Measurements from ENCODE around the gene DES. TPM values are rescaled to one million over a fixed set of nuclear protein-coding genes. Genes with fewer than 3 reads are reported as not detected.

The DES gene
- total and polyA plus RNA-seq, 2 donors (not counting 3 experiments of a cell fraction or from before 2014, with no cell fraction given) = not detected

DNA sequence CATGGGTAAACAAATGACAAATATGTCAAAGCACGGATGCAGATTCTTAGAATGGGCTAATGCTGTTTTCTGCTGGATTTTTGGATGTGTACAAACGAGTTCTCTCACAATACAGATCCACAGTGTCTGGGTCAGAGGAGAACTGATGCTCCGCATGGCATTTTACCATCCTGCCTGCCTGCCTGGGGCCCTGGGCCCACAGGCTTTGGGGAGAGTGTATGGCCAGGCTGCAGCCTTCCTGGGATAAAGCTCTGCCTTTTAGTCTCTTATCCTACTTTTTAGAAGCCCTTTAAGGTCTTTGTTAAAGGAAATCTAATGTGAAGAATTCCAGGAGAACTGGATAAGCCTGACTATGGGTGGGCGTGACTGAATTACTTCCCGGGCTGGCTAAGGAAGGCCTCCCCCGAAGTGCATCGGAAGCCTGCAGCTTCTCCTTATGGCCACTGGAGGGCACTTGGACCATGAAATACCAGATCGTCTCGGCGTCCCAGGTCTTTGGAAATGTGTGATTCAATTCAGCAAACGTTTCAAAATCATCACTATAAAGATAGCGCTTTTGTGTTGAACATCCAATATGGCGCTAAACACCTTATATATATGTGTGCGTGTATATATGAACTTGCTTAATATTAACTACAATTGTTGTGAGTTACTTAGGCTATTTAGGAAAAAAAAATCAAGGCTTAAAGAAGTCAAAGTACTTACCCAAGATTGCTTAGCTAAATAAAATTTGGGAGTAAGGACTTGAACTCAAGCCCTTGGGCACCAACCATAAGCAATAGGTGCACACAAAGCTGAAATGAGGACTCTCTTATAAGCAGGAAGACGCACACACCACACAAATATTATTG is 15.3 kb upstream of the DES start:
- H3K4me2 ChIP-seq (ENCODE audit: insufficient read depth, low read length) = no peak overlapping the region
- CTCF ChIA-PET = interaction anchor here (0.7 to 5.7 kb wide), 31 partner anchors 10 to 287 kb away, joined by 3 to 329 read pairs (median 6); partner anchors contain the start of genes DNPEP and GMPPA
- no TSS peak for BruUV-seq (replicated peaks)
- dilution Hi-C loops (cut with MboI; ENCODE audit: extremely low pct_ligation_motif_present, low sequenced_read_pairs) (no loop called here), intact Hi-C loops (cut with micrococcal nuclease) (loop anchor here (1.0 to 2.0 kb wide), 6 partner anchors 26 to 239 kb away; partner anchors contain the start of gene GMPPA)
- no peak overlapping the region for H3K9ac ChIP-seq (replicated peaks; ENCODE audit: extremely low read depth, insufficient read depth, low read length)
- peaks cover 2% of the 10 kb centered on the region for H3K4me1 ChIP-seq (ENCODE audit: control insufficient read depth, extremely low read depth, insufficient read depth, low read length)
- H3K4me3 ChIP-seq (replicated peaks in 1 of 3; ENCODE audit: insufficient read depth in 1 of 3, low read depth in 1 of 3, low read length in 3 of 3) = no peak overlapping the region
- POLR2A ChIA-PET = interaction anchor here (1.6 kb wide), 1 partner anchor 127 kb away, joined by 4 read pairs; no protein-coding TSS in a partner anchor
- H3K79me2 ChIP-seq (ENCODE audit: control insufficient read depth, insufficient read depth, low read length) = no peaks in the 10 kb centered on the region
- TF ChIP-seq, protein P1, sequence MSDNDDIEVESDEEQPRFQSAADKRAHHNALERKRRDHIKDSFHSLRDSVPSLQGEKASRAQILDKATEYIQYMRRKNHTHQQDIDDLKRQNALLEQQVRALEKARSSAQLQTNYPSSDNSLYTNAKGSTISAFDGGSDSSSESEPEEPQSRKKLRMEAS (IDR thresholded peaks at IDR 0.05; ENCODE audit: insufficient read depth, insufficient read length) = no peak
- no peak for TF ChIP-seq POLR2A (IDR thresholded peaks at IDR 0.05; ENCODE audit: low read depth, low read length)
- TF ChIP-seq MYC (IDR thresholded peaks at IDR 0.05; ENCODE audit: low read depth, low read length) = no peak
- TF ChIP-seq, protein P2, sequence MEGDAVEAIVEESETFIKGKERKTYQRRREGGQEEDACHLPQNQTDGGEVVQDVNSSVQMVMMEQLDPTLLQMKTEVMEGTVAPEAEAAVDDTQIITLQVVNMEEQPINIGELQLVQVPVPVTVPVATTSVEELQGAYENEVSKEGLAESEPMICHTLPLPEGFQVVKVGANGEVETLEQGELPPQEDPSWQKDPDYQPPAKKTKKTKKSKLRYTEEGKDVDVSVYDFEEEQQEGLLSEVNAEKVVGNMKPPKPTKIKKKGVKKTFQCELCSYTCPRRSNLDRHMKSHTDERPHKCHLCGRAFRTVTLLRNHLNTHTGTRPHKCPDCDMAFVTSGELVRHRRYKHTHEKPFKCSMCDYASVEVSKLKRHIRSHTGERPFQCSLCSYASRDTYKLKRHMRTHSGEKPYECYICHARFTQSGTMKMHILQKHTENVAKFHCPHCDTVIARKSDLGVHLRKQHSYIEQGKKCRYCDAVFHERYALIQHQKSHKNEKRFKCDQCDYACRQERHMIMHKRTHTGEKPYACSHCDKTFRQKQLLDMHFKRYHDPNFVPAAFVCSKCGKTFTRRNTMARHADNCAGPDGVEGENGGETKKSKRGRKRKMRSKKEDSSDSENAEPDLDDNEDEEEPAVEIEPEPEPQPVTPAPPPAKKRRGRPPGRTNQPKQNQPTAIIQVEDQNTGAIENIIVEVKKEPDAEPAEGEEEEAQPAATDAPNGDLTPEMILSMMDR (IDR thresholded peaks at IDR 0.05; ENCODE audit: extremely low read depth in 1 of 2, insufficient read depth in 1 of 2, low read depth in 1 of 2, low read length in 2 of 2) = peak; percentile 90 to 91
- FAIRE-seq (peak; percentile 84), DNase-seq (ENCODE audit: low read depth, low spot score) (peak; percentile 64)
- no peaks in the 10 kb centered on the region for H4K20me1 ChIP-seq (replicated peaks; ENCODE audit: control insufficient read depth, extremely low read depth, insufficient read depth, low read length)
- no peak overlapping the region for H3K27ac ChIP-seq (ENCODE audit: insufficient read depth, low read depth, low read length)
- no peaks in the 10 kb centered on the region for H3K36me3 ChIP-seq (ENCODE audit: control insufficient read depth in 2 of 2, extremely low read depth in 1 of 2, insufficient read depth in 2 of 2, low read length in 2 of 2)
- peaks cover 0 to 1% of the 10 kb centered on the region in 2 experiments for H3K27me3 ChIP-seq (ENCODE audit: control insufficient read depth in 2 of 2, insufficient read depth in 2 of 2, low read length in 2 of 2)
- H2AFZ ChIP-seq (ENCODE audit: low read depth, low read length) = no peak overlapping the region
- H3K9me3 ChIP-seq (replicated peaks; ENCODE audit: control insufficient read depth, insufficient read depth, low read length) = no peaks in the 10 kb centered on the region
- no peaks in the 10 kb centered on the region for H3K9me1 ChIP-seq (replicated peaks; ENCODE audit: control insufficient read depth, extremely low read depth, insufficient read depth, low read length)
